Activated CD8-positive, alpha-beta T cell treated with anti-CD3 and anti-CD28 coated beads for 36 hours (primary cell): ENCODE measurements around the gene SH3GLB2. TPM values are rescaled to one million over a fixed set of nuclear protein-coding genes. Genes with fewer than 3 reads are reported as not detected.

Experiments used
- ATAC-seq: fragments of 200-7000 bp; cut with Tn5 transposase; one replicate; pipeline ENCODE4 v1.10.0; 2021; ENCODE audit warnings: mild to moderate bottlenecking, moderate library complexity
- CTCF ChIA-PET: fragments of 350-600 bp; sonication (Branson Sonifier 250); formaldehyde crosslinking; loops from one replicate; lab custom pipeline; 2021; ENCODE audit warnings: antibody characterized with exemption; lab: Charles Lee
- POLR2A ChIA-PET: fragments of 350-600 bp; sonication (Branson Sonifier 250); formaldehyde crosslinking; loops from one replicate; lab custom pipeline; 2021; ENCODE audit warnings: antibody characterized with exemption; lab: Charles Lee
- DNase-seq: peaks from one replicate; pipeline ENCODE4 v3.0.0-alpha.2; 2020
- H3K27ac Mint-ChIP-seq: one replicate; pipeline ENCODE4 v1.8.0; 2021; ENCODE audit warnings: mild to moderate bottlenecking, mixed read lengths
- H3K27me3 Mint-ChIP-seq: one replicate; pipeline ENCODE4 v1.8.0; 2021; ENCODE audit warnings: mixed read lengths
- H3K36me3 Mint-ChIP-seq: one replicate; pipeline ENCODE4 v1.8.0; 2021; ENCODE audit warnings: low read depth, mixed read lengths
- H3K4me1 Mint-ChIP-seq: one replicate; pipeline ENCODE4 v1.8.0; 2021; ENCODE audit warnings: low read depth, mixed read lengths
- H3K4me3 Mint-ChIP-seq: one replicate; pipeline ENCODE4 v1.8.0; 2021; ENCODE audit warnings: mild to moderate bottlenecking, moderate library complexity, mixed read lengths
- H3K9me3 Mint-ChIP-seq: one replicate; pipeline ENCODE4 v1.8.0; 2021; ENCODE audit warnings: mixed read lengths
- CTCF ChIP-seq: fragments of 200-600 bp; IDR thresholded peaks from one replicate; pipeline ENCODE4 v1.8.0; 2022; ENCODE audit warnings: antibody characterized with exemption, mild to moderate bottlenecking
- intact Hi-C: fragments of 100-400 bp; cut with micrococcal nuclease; formaldehyde crosslinking; loops from one replicate; pipeline ENCODE4 v1.10.0; 2022
- total RNA-seq, 2 experiments: library from RNA; stranded (reverse); gene quantifications; one replicate each; pipeline ENCODE4 v1.2.3, GENCODE V29; 2021

SH3GLB2 gene
- total RNA-seq, 2 experiments from 2014 or later: 49.3 to 50.8 TPM

GRCh38 chr9:129022037-129022436, 6.1 kb downstream of the SH3GLB2 start:
- CTCF ChIA-PET: interaction anchor here (1.4 kb wide), 1 partner anchor 16 kb away, joined by 3 read pairs; no protein-coding TSS in a partner anchor
- no peaks in the 10 kb centered on the region for H3K9me3 Mint-ChIP-seq
- peak overlapping the region; percentile 72 for H3K27ac Mint-ChIP-seq
- peaks cover 18% of the 10 kb centered on the region for H3K4me1 Mint-ChIP-seq
- no peaks in the 10 kb centered on the region for H3K27me3 Mint-ChIP-seq
- POLR2A ChIA-PET: interaction anchor here (1.0 to 1.6 kb wide), 2 partner anchors 11 to 17 kb away, joined by 3 to 6 read pairs; no protein-coding TSS in a partner anchor
- DNase-seq (no peak), ATAC-seq (no peak)
- TF ChIP-seq CTCF: no peak
- intact Hi-C loops: no loop called here
- no peak overlapping the region for H3K4me3 Mint-ChIP-seq
- H3K36me3 Mint-ChIP-seq: peaks cover 6% of the 10 kb centered on the region

- no peak for TF ChIP-seq CTCF
- Mint-ChIP-seq H3K4me3 (no peak overlapping the region), H3K27me3 (no peaks in the 10 kb centered on the region), H3K9me3 (no peaks in the 10 kb centered on the region), H3K27ac (peak overlapping the region; percentile 46), H3K4me1 (peaks cover 15% of the 10 kb centered on the region), H3K36me3 (peaks cover 6% of the 10 kb centered on the region)
- DNase-seq (no peak), ATAC-seq (no peak)
- POLR2A ChIA-PET: interaction anchor here (1.0 kb wide), 1 partner anchor 16 kb away, joined by 3 read pairs; no protein-coding TSS in a partner anchor
- intact Hi-C loops: no loop called here
- CTCF ChIA-PET: interaction anchor here (1.4 to 1.5 kb wide), 2 partner anchors 17 kb away, joined by 3 read pairs; no protein-coding TSS in a partner anchor
Measured at GRCh38 chr9:129021091-129021490, 7.0 kb downstream of the SH3GLB2 start.

DNA sequence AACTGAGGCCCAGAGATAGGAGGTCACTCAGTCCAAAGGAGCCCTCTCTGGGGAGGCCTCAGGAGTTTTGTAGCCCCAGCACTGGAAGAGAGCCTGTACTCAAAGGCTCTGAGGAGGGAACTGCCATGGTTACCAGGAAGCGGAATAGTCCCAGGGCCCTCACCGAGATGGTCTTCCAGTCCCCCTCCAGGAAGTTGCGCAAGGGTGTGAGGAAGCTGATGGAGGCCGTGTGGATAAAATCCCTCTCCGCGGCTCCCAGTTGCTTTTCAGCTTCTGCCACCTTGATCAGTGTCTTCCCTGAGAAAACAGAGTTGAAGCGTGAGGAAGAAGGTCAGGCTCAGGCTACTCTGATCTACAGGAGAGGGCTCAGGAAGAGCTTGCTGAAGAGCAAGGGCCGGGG, 13.5 kb downstream of the SH3GLB2 start:
- H3K4me3 Mint-ChIP-seq: no peak overlapping the region
- H3K27me3 Mint-ChIP-seq: no peaks in the 10 kb centered on the region
- H3K27ac Mint-ChIP-seq: no peak overlapping the region
- DNase-seq (no peak), ATAC-seq (no peak)
- TF ChIP-seq CTCF: no peak
- CTCF ChIA-PET: interaction anchor here (1.6 kb wide), 1 partner anchor 11 kb away, joined by 3 read pairs; no protein-coding TSS in a partner anchor
- POLR2A ChIA-PET: no interaction called here
- peaks cover 17% of the 10 kb centered on the region for H3K36me3 Mint-ChIP-seq
- intact Hi-C loops: no loop called here
- no peaks in the 10 kb centered on the region for H3K4me1 Mint-ChIP-seq
- no peaks in the 10 kb centered on the region for H3K9me3 Mint-ChIP-seq

DNA sequence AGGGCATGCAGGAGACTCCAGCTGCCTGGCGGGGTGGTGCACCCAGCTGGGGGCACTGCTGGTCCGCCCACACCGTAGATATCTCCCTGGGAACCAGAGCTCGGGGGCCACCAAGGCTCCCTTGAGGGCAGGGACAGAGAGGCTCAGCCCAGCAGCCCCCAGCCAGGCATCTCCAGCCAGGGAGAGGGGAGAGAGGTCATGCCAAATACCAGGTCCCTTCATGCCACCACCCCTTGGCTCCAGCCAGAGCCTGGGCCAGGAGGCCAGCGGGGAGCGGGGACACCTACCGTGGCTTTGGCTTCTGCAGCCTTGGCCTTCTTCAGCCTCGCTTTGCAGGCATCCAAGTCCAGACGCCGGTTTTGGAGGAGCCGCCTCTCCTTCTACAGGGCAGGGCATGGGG, 14.0 kb downstream of the SH3GLB2 start:
- ChIA-PET POLR2A (no interaction called here), CTCF (interaction anchor here (1.6 kb wide), 1 partner anchor 11 kb away, joined by 3 read pairs; no protein-coding TSS in a partner anchor)
- H3K4me3 Mint-ChIP-seq: no peak overlapping the region
- ATAC-seq: no peak
- intact Hi-C loops: no loop called here
- no peaks in the 10 kb centered on the region for H3K9me3 Mint-ChIP-seq
- H3K27me3 Mint-ChIP-seq: no peaks in the 10 kb centered on the region
- H3K4me1 Mint-ChIP-seq: no peaks in the 10 kb centered on the region
- no peak overlapping the region for H3K27ac Mint-ChIP-seq
- no peak for DNase-seq
- peaks cover 17% of the 10 kb centered on the region for H3K36me3 Mint-ChIP-seq
- no peak for TF ChIP-seq CTCF

DNA sequence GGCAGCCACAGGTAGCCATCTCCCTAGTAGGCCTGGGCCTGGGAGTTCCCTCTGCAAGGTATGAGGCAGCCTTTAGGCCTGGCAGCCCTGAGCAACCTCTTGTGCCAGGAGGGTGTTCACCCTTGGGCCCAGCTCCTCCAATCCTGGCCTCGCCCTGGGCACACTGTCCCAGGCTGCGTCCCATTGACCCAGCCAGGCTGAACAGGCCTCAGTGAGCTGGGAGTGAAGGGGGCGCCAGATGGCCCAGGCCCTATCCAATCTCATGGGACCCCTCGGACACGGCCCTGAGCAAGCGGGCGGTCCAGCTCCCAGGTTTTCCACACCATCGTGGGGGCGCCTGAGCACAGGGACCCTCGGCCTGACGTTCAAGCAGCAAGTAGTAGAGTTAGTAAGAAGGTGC, 14.5 kb downstream of the SH3GLB2 start:
- Mint-ChIP-seq H3K27ac (no peak overlapping the region), H3K36me3 (peaks cover 14% of the 10 kb centered on the region), H3K4me1 (no peaks in the 10 kb centered on the region), H3K4me3 (no peak overlapping the region), H3K27me3 (no peaks in the 10 kb centered on the region), H3K9me3 (no peaks in the 10 kb centered on the region)
- TF ChIP-seq CTCF: no peak
- intact Hi-C loops: no loop called here
- DNase-seq (no peak), ATAC-seq (no peak)
- CTCF ChIA-PET: no interaction called here
- POLR2A ChIA-PET: no interaction called here
